Stimulated activated CD4-positive, alpha-beta T cell treated with anti-CD3 and anti-CD28 coated beads, Interleukin-4, amount 100 ng/mL, for 1 hour (primary cell): Measurements from ENCODE around the gene TEKT2.

ENCODE experiments used
- DNase-seq: peaks from one replicate; pipeline ENCODE4 v3.0.0-alpha.2; 2020

Gene TEKT2

DNA sequence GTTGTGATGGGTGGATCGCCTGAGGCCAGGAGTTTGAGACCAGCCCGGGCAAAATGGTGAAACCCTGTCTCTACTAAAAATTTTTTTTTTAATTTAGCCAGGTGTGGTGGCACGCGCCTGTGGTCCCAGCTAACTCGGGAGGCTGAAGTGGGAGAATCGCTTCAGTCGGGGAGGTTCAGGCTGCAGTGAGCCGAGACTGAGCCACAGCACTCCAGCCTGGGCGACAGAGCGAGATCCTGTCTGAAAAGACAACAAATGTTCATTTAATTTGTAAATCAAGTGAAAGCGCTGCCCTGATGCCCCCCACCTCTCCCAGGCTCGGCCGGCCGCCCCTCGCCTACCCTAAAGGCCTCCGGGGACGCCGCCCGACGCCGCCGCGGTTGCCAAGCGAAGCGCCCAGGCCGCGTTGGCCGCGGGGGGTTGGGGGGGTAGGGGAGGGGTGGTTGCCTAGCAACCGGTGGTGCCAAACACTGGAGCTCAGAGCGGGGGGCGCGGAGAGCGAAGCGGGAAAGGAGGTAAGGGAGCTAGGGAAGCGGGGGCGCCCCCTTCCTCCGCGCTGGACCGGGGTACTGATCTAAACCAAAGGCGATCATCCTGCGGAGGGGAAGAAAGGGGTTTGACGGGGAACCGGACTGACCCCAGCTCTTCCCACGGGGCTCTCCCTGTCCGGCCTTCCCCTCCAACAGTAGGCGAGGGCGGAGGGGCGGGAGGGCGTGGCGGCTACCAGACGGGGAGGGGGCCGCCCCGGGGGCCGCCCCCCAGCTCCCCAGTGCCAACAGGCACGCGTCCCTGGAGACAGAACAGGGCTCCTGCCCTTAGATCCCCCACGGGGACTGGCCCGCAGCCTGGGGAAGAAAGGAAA is at the start of gene TEKT2:
TSS of gene TEKT2 (plus strand) at position 460 of the 862 bp plus-strand sequence. CDS start 828 bp downstream, outside the sequence.
- no peak for DNase-seq

DNA sequence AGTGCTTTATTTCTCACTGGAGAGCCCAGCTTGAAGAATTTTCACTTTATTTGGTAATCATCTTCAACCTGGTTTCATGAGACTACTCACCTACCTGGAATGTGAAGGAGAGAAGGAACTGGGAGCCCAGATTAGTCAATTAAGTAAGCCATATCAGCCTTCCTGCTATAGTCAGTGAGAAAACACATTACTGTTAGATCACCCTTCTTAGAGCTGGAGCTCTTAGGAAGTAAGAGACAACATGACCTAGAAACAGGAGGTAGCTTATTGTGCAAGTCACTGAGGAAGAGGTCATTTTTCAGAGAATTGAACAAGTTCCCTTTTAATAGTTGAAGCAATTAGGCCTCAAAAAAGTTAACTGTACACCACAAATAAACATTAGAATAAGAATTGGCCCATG is 49.2 kb upstream of the TEKT2 start:
- DNase-seq: no peak

DNA sequence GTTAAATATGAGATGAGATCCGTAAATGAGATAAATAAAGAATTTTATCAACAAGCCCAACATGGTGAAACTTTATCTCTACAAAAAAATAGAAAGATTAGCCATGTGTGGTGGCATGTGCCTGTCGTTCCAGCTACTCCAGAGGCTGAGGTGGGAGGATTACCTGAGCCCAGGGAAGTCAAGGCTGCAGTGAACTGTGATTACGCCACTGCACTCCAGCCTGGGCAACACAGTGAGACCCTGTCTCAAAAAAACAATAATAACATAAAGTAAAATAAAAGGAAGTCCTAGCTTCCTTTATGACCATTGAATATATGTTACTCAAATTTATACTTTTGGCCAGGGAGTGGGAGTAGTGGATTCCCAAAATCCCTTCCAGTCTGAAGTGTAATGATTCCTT is 48.7 kb upstream of the TEKT2 start:
- DNase-seq: no peak

DNA sequence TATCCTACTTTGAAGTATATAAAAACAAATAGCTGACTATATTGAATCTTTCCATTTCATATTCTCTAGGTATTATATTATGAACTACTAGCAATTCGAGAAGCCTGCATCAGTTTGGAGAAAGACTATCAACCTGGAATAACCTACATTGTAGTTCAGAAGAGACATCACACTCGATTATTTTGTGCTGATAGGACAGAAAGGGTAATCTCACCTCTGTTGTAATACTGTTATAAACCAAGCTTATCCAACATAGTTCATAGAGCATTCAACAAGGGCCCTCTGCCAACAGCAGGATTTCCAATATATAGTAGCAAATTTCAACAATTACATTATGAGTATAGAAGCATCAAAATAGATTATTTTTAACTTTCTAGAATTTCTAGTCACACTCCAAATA is 43.7 kb upstream of the TEKT2 start:
- DNase-seq: no peak

DNA sequence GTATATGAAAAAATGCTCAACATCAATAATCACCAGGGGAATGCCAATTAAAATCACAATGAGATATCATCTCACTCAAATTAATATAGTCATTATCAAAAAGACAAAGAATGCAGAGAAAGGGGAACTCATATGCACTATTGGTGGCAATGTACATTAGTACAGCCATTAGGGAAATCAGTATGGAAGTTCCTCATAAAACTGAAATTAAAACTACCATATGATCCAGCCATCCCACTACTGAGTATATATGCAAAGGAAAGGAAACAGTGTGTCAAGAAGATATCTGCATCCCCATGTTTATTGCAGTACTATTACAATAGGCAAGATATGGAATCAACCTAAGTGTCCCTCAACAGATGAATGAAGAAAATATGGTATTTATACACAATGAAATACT is 32.1 kb upstream of the TEKT2 start:
- no peak for DNase-seq

- DNase-seq: no peak
Observed at GRCh38 chr1:36053978-36054377, 29.9 kb upstream of the TEKT2 start.

DNA sequence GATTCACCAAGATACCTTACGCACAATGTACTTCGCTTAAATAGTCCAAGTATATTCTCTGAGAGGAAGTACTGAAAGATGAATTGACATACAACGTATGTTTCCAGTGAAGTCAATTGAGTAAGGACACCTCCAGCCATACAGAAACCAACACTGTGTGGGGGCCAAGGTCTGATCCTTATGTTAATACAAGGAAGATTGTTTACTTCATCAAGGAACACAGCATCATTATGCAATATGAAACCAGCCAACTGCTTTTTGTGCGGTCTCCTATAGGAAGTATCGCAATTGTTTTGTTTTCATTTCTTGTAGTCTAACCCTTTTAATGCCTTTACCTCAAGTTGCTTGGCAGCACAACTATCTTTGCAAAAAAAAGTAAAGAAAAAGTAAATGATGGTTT is 28.2 kb upstream of the TEKT2 start:
- DNase-seq: no peak

- DNase-seq: no peak
Observed at GRCh38 chr1:36062315-36062714, 21.6 kb upstream of the TEKT2 start.

DNA sequence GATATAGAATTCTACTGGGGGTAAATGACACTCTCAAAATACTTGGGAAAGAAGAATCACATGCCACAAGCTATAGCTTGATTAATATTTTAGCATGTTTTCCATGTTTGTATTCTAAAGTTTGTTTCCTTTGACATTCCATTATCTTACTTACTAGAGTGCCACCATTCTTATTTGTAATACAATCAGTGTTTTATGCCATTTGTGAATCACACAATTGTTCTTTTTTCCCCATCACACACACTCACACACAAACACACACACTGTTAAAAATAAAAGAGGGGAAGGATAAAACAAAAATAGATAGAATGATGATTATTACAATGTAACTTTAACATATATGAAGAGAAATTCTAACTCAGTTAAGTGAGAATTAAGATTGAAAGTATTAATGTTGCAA is 16.0 kb upstream of the TEKT2 start:
- DNase-seq: no peak

- no peak for DNase-seq
Observed at GRCh38 chr1:36068866-36069265, 15.0 kb upstream of the TEKT2 start.

- DNase-seq: no peak
Observed at GRCh38 chr1:36070349-36070748, 13.5 kb upstream of the TEKT2 start.

- no peak for DNase-seq
Observed at GRCh38 chr1:36076979-36077573, 6.8 kb upstream of the TEKT2 start.

- DNase-seq: no peak
Observed at GRCh38 chr1:36080236-36080635, 3.7 kb upstream of the TEKT2 start.

DNA sequence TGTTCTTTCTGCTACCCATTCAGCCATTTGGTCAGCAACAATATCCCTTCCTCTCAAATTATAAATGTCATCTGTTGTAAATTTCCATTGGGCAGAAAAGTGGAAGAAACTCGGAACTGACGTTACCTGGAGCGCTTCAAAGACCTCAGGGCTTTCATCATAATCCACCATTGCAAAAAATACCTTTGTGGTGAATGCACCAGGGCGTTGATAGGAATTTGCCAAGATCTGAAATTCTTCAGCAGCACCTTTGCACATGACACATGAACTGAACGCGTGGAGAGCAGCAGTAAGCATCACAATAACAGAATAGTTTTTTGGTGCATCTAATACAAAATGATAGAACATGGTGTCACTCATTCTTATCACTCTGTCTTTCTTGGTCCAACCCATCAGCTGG is 3.1 kb upstream of the TEKT2 start:
- no peak for DNase-seq

DNA sequence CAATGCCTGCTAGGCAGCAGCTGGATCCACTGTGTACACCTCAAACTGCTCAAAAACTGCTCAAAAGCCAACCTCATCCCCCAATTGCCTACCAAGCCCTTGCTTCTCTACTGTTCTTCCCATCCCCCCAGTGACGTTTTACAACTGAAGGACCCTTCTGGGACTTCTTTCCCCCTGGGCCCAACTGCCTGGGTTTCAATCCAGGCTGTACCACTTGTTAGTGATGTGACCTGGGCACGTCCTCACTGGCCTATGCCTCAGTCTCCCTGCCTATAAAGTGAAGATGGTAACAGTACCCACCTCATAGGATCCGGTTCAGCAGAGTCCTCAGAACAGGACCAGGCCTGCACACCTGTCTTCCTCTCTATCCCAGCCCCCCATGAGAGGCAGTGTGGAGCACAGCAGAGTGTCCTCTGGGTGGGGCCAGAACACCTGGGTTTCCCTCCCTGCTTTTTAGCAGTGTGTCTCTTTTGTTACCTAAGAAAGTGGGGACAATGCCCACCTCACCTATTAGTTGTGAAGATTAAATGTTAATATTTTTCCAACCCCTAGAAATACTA is 1.9 kb upstream of the TEKT2 start:
- DNase-seq: no peak

DNA sequence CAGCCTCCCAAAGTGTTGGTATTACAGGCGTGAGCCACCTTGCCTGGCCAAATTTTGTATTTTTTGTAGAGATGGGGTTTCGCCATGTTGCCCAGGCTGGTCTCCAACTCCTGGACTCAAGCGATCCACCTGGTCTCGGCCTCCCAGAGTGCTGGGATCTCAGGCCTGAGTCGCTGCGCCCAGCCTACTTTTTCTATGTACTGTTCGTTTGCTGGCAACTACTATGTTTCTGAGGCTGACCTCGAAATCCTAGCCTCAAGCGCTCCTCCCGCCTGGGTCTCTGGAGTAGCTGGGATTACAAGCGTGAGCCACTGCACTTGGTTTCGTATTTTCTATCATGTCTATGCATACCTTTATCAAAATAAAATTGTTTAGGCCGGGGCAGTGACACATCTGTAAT is 675 bp upstream of the TEKT2 start:
- no peak for DNase-seq

- no peak for DNase-seq
Observed at GRCh38 chr1:36084497-36085115, 712 bp downstream of the TEKT2 start.

GRCh38 chr1:36085126-36085525 is 1.2 kb downstream of the TEKT2 start:
- no peak for DNase-seq

DNA sequence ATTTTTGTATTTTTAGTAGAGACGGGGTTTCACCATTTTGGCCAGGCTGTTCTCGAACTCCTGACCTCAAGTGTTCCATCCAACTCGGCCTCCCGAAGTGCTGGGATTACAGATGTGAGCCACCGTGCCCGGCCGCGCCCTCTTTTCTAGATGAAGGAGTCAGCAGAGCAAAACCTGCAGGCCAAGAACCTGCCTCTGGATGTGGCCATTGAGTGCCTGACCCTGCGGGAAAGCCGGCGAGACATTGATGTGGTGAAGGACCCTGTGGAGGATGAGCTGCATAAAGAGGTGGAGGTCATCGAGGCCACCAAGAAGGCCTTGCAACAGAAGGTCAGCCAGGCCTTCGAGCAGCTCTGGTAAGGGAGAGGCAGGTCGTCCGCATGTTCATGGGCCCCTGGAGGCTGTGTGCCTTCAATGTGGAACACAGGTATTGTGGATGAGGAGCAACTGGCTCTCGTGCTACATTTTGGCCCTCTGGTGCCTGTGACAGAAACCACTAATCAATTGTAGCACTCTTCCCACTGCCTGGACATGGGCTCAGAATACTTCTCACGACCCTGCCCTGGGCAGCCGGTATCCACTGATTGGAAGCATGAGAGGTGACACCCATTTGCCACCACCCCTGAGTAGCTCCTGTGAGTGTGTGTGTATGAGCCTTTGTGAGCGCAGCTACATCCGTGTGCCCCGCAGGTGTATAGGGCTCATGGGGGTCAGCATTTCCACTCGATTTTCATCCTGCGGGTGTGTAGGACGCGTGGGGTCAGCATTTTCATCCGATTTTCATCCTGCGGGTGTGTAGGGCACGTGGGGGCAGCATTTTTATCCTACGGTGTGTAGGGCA is 2.0 kb downstream of the TEKT2 start:
- DNase-seq: no peak

DNA sequence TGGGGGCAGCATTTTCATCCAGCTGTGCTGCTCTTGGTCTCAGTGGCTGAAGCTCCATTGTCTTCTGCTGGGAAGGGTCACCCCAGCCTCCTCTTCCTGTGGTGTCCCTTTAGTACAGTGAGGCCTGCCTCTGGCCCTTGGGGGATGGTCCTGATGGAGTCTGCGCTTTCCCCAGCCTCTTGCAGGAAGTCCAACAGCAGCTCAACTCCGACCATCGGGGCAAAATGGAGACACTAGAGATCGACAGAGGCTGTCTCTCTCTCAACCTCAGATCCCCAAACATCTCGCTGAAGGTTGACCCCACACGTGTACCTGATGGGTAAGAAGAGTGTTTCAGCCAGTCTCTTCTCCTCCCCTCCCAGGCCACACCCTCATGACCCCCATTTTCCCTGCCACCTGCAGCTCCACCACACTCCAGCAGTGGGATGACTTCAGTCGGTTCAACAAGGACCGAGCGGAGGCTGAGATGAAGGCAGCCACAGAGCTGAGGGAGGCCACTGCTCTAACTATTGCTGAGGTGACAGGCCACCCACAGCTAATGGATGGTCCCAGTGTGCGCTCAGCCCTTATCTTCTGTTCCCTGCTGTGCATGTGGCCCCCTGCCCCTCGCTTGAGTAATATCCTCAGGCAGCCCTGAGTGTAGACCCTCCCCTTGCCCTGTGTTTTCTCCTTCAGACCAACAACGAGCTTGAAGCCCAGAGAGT is 2.8 kb downstream of the TEKT2 start:
- no peak for DNase-seq

DNA sequence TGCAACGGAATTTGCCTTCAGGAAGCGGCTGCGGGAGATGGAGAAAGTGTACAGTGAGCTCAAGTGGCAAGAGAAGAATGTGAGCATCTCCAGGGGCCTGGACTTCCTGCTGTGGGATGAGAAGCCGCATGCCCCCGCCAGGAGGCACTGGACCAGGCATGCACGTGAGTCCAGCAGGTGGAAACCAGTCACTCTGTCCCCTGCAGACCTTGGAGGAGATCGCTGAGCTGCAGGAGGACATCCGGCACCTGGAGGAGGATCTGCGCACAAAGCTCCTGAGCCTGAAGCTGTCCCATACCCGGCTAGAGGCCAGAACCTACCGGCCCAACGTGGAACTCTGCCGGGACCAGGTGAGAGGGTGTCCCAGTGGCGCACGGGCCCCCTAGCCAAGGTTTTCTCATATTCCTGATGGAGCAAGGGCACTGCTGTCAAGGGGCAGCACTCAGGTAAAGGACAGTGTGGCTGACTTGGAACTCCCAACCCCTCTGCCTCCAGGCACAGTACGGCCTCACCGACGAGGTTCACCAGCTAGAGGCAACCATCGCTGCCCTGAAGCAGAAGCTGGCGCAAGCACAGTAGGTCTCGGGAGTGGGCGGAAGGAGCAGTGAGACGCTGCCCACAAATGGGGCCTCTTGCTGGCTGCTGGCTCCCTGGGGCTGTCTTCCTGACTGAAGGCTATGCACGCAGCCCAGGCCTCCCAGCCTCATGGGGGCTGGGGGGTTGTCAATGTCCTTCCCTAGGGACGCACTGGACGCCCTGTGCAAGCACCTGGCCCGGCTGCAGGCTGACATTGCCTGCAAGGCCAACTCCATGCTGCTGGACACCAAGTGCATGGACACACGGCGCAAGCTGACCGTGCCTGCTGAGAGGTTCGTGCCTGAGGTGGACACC is 3.6 kb downstream of the TEKT2 start:
- DNase-seq: no peak
